ENCODE data around the gene PLXNB1.

The PLXNB1 gene

DNA sequence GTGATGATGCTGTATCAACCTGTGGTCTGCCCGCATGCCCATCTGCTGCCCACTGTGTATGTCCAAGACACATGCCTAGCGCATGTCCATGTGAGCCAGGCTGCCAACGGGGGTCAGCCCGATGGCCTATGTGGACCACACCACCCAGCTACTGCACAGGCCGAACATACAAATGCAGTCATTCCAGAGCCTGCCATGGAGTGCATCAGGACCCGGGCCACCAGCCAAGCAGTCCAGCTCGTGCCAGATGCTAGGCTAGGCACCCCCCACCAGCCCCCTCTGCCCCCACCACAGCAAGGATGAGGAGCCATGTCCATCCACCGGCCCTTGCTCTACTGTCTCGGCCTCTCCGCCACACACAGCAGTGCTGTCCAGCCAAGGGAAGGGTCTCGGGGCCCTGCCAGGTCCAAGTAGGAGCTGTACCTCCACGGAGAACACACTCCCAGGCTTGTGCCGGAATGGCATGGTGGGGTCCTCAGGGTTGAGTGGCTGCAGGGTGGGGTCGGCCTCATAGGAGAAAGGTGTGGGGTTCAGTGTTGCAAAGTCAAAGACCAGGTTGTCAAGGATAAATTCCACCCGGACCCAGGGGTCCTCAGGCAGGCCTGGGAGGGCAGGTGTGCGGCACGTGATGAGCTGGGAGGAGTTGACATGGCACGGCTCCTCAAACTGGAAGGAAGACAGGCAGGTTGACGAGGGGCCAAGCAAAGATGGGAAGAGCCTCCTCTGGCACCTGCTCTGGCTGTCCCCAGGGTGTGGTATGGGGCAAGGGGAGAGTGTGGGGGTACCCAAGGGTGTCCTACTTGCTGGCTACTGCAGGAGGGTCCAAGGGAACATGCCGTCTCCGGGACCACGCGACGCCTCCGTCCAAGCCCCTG is 15.3 kb downstream of the PLXNB1 start:
- H3K9ac ChIP-seq (ENCODE audit: low read length in 5 of 5) = no peak overlapping the region
- no peak overlapping the region for H3K4me3 ChIP-seq (ENCODE audit: low read depth in 1 of 5, low read length in 5 of 5)
- H3K4me1 ChIP-seq (ENCODE audit: control insufficient read depth in 5 of 5, insufficient read depth in 5 of 5, low read length in 5 of 5) = peaks cover 0 to 10% (median 3%) of the 10 kb centered on the region in 5 donors
- H3K27me3 ChIP-seq (ENCODE audit: control insufficient read depth in 5 of 5, insufficient read depth in 4 of 5, low read length in 5 of 5) = no peaks in the 10 kb centered on the region
- no peak overlapping the region for H3K27ac ChIP-seq (ENCODE audit: low read depth, low read length)
- peaks cover 0 to 98% (median 92%) of the 10 kb centered on the region in 5 donors for H3K36me3 ChIP-seq (ENCODE audit: control insufficient read depth in 5 of 5, insufficient read depth in 5 of 5, low read length in 5 of 5)
- no peaks in the 10 kb centered on the region for H3K9me3 ChIP-seq (ENCODE audit: control insufficient read depth in 5 of 5, low read length in 5 of 5)

- H3K9me3 ChIP-seq (ENCODE audit: control insufficient read depth in 5 of 5, low read length in 5 of 5) = no peaks in the 10 kb centered on the region
- peaks cover 0 to under 1% (median 0%) of the 10 kb centered on the region in 5 donors for H3K4me1 ChIP-seq (ENCODE audit: control insufficient read depth in 5 of 5, insufficient read depth in 5 of 5, low read length in 5 of 5)
- H3K4me3 ChIP-seq (ENCODE audit: low read depth in 1 of 5, low read length in 5 of 5) = no peak overlapping the region
- H3K9ac ChIP-seq (ENCODE audit: low read length in 5 of 5) = no peak overlapping the region
- H3K36me3 ChIP-seq (ENCODE audit: control insufficient read depth in 5 of 5, insufficient read depth in 5 of 5, low read length in 5 of 5) = peaks cover 0 to 98% (median 94%) of the 10 kb centered on the region in 5 donors
- no peaks in the 10 kb centered on the region for H3K27me3 ChIP-seq (ENCODE audit: control insufficient read depth in 5 of 5, insufficient read depth in 4 of 5, low read length in 5 of 5)
- H3K27ac ChIP-seq (ENCODE audit: low read depth, low read length) = no peak overlapping the region
Measured at GRCh38 chr3:48413611-48414010, 16.3 kb downstream of the PLXNB1 start.

GRCh38 chr3:48413086-48413485 is 16.8 kb downstream of the PLXNB1 start:
- H3K4me1 ChIP-seq (ENCODE audit: control insufficient read depth in 5 of 5, insufficient read depth in 5 of 5, low read length in 5 of 5) = no peaks in the 10 kb centered on the region
- H3K4me3 ChIP-seq (ENCODE audit: low read depth in 1 of 5, low read length in 5 of 5) = no peak overlapping the region
- H3K9ac ChIP-seq (ENCODE audit: low read length in 5 of 5) = no peak overlapping the region
- peaks cover 0 to 98% (median 91%) of the 10 kb centered on the region in 5 donors for H3K36me3 ChIP-seq (ENCODE audit: control insufficient read depth in 5 of 5, insufficient read depth in 5 of 5, low read length in 5 of 5)
- H3K9me3 ChIP-seq (ENCODE audit: control insufficient read depth in 5 of 5, low read length in 5 of 5) = no peaks in the 10 kb centered on the region
- no peaks in the 10 kb centered on the region for H3K27me3 ChIP-seq (ENCODE audit: control insufficient read depth in 5 of 5, insufficient read depth in 4 of 5, low read length in 5 of 5)
- H3K27ac ChIP-seq (ENCODE audit: low read depth, low read length) = no peak overlapping the region

GRCh38 chr3:48412375-48413001 is 17.4 kb downstream of the PLXNB1 start:
- Histone ChIP-seq H3K27me3 (ENCODE audit: control insufficient read depth in 5 of 5, insufficient read depth in 4 of 5, low read length in 5 of 5) (no peaks in the 10 kb centered on the region), H3K27ac (ENCODE audit: low read depth, low read length) (no peak overlapping the region), H3K4me3 (ENCODE audit: low read depth in 1 of 5, low read length in 5 of 5) (no peak overlapping the region), H3K4me1 (ENCODE audit: control insufficient read depth in 5 of 5, insufficient read depth in 5 of 5, low read length in 5 of 5) (no peaks in the 10 kb centered on the region), H3K9me3 (ENCODE audit: control insufficient read depth in 5 of 5, low read length in 5 of 5) (no peaks in the 10 kb centered on the region), H3K36me3 (ENCODE audit: control insufficient read depth in 5 of 5, insufficient read depth in 5 of 5, low read length in 5 of 5) (peaks cover 0 to 96% (median 85%) of the 10 kb centered on the region in 5 donors), H3K9ac (ENCODE audit: low read length in 5 of 5) (no peak overlapping the region)

DNA sequence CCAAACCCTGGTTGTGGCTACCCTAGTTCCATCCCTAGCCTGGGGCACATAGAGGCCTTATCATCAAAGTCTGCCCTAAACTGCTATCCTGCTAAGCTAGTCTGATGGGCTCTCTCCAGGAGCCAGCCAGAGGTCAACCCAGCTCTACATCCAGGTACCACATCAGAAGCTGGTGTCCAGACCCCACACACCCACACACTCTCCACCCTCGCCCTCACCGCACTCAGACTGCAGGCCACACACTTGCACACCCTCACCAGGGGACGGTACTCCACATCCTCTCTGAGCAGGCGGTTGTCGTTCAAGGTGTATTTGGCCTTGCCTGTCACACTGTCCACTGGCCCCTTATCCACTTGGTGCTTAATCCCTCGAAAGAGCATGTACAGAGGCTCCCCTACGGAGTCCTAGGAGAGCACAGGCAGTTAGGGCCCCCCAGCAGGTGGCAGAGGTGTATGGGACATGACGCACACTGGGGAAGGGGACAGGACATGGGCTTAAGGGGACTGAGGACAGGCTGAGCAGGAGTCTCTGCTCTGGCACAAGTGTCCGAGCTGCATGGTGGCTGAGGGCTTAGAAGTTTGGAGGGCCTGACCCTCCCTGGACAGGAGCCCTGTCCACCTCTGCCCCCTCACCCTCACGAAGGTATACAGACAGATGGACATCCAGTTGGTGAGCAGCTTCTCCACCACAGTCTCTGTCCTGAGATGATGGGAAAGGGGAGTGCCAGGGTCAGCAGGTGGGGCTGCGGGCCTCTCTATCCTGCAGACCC is 18.1 kb downstream of the PLXNB1 start:
- H3K4me1 ChIP-seq (ENCODE audit: control insufficient read depth in 5 of 5, insufficient read depth in 5 of 5, low read length in 5 of 5) = no peaks in the 10 kb centered on the region
- H3K4me3 ChIP-seq (ENCODE audit: low read depth in 1 of 5, low read length in 5 of 5) = no peak overlapping the region

DNA sequence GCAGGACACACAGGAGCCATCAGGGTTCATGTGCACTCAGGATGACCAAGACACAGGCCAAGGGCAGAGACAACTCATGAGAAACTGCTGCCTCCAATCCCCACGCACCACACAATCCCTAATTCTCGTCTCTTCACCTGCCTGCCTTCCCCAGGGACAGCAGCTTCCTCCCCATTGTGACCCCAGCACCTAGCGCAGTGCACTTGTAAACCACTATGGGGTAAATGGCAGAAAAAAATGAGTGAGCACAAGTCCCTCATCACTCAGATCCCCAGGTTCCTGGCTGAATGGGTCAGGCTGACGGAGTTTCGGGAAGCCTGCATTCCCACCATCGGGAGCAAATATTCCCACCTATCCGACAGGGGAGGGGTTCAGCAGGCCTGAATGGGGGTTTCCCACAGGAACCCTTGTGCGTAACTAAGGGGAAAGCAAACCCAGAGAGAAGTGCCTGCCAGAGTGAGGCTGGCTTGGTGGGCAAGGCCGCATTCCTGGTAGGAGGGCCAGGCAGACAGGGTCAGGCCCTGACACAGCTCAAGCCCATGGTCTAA is 18.8 kb downstream of the PLXNB1 start:
- H3K4me1 ChIP-seq (ENCODE audit: control insufficient read depth in 5 of 5, insufficient read depth in 5 of 5, low read length in 5 of 5) = no peaks in the 10 kb centered on the region
- no peak overlapping the region for H3K4me3 ChIP-seq (ENCODE audit: low read depth in 1 of 5, low read length in 5 of 5)
- H3K9ac ChIP-seq (ENCODE audit: low read length in 5 of 5) = no peak overlapping the region
- peaks cover 0 to 97% (median 85%) of the 10 kb centered on the region in 5 donors for H3K36me3 ChIP-seq (ENCODE audit: control insufficient read depth in 5 of 5, insufficient read depth in 5 of 5, low read length in 5 of 5)
- no peaks in the 10 kb centered on the region for H3K9me3 ChIP-seq (ENCODE audit: control insufficient read depth in 5 of 5, low read length in 5 of 5)
- H3K27me3 ChIP-seq (ENCODE audit: control insufficient read depth in 5 of 5, insufficient read depth in 4 of 5, low read length in 5 of 5) = no peaks in the 10 kb centered on the region
- H3K27ac ChIP-seq (ENCODE audit: low read depth, low read length) = no peak overlapping the region

More for the DNA sequence above, 18.1 kb downstream of the PLXNB1 start:
- Histone ChIP-seq H3K27me3 (ENCODE audit: control insufficient read depth in 5 of 5, insufficient read depth in 4 of 5, low read length in 5 of 5) (no peaks in the 10 kb centered on the region), H3K36me3 (ENCODE audit: control insufficient read depth in 5 of 5, insufficient read depth in 5 of 5, low read length in 5 of 5) (peaks cover 0 to 95% (median 82%) of the 10 kb centered on the region in 5 donors), H3K9ac (ENCODE audit: low read length in 5 of 5) (no peak overlapping the region), H3K27ac (ENCODE audit: low read depth, low read length) (no peak overlapping the region), H3K9me3 (ENCODE audit: control insufficient read depth in 5 of 5, low read length in 5 of 5) (no peaks in the 10 kb centered on the region)

DNA sequence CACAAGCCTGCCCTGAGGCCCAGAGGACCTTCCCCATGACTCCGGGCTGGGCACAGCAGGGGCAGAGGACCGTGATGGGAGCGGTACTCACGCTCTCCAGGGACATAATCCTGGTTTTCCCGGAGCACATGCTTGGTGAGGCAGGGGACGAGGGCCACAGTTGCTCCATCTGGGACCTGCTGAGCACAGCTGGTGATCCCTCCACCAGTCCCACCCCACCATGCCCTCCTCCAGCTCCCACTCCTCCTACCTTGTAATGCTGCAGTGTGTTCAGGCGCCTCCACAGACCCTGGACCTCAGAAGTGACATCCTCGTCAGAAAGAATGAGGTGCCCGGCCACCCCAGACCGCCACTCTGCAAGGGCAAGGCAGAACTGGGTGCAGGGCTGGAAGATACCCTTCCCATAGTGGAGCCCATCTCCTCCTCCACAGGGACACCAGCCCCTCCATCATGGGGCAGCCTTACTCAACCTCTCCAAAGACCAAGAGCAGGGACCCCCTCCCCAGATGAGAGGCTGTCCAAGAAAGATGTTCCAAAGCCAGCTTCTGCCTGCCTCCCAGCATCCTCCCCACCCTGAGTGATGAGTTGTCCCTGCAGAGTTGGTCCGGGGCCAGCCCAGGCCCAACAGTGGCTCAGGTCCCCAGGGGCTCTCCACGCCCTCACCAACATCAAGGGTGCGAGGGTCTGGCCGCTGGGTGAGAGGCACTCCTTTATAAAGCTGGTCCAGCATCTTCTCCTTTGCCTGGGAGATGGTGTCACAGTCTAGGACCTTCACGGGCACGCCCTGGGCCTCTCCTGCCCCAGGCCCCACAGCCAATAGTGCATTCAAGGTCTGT is 19.5 kb downstream of the PLXNB1 start:
- Histone ChIP-seq H3K4me3 (ENCODE audit: low read depth in 1 of 5, low read length in 5 of 5) (no peak overlapping the region), H3K27me3 (ENCODE audit: control insufficient read depth in 5 of 5, insufficient read depth in 4 of 5, low read length in 5 of 5) (no peaks in the 10 kb centered on the region), H3K36me3 (ENCODE audit: control insufficient read depth in 5 of 5, insufficient read depth in 5 of 5, low read length in 5 of 5) (peaks cover 0 to 97% (median 84%) of the 10 kb centered on the region in 5 donors), H3K9ac (ENCODE audit: low read length in 5 of 5) (no peak overlapping the region), H3K4me1 (ENCODE audit: control insufficient read depth in 5 of 5, insufficient read depth in 5 of 5, low read length in 5 of 5) (peaks cover 0 to 2% (median under 1%) of the 10 kb centered on the region in 5 donors), H3K27ac (ENCODE audit: low read depth, low read length) (no peak overlapping the region), H3K9me3 (ENCODE audit: control insufficient read depth in 5 of 5, low read length in 5 of 5) (no peaks in the 10 kb centered on the region)

GRCh38 chr3:48409291-48410201 is 20.3 kb downstream of the PLXNB1 start:
- H3K27ac ChIP-seq (ENCODE audit: low read depth, low read length) = no peak overlapping the region
- H3K9me3 ChIP-seq (ENCODE audit: control insufficient read depth in 5 of 5, low read length in 5 of 5) = no peaks in the 10 kb centered on the region
- H3K4me3 ChIP-seq (ENCODE audit: low read depth in 1 of 5, low read length in 5 of 5) = no peak overlapping the region
- peaks cover 0 to 94% (median 79%) of the 10 kb centered on the region in 5 donors for H3K36me3 ChIP-seq (ENCODE audit: control insufficient read depth in 5 of 5, insufficient read depth in 5 of 5, low read length in 5 of 5)
- H3K9ac ChIP-seq (ENCODE audit: low read length in 5 of 5) = no peak overlapping the region
- peaks cover 0 to 9% (median 8%) of the 10 kb centered on the region in 5 donors for H3K4me1 ChIP-seq (ENCODE audit: control insufficient read depth in 5 of 5, insufficient read depth in 5 of 5, low read length in 5 of 5)
- H3K27me3 ChIP-seq (ENCODE audit: control insufficient read depth in 5 of 5, insufficient read depth in 4 of 5, low read length in 5 of 5) = no peaks in the 10 kb centered on the region

Measured in subcutaneous abdominal adipose tissue (tissue), 5 donors.